K562 treated with DMSO at 1 percent for 48 hours (cell line): ENCODE measurements around the gene RELCH. TPM values are rescaled to one million over a fixed set of nuclear protein-coding genes. Genes with fewer than 3 reads are reported as not detected.

Experiments used
- total RNA-seq: library from RNA; unstranded; fragments of 300-600 nt; gene quantifications from 2 replicates; pipeline ENCODE4 v1.2.3, GENCODE V29; 2022; ENCODE audit warnings: low replicate concordance; ENCODE audit errors: extremely low read depth

The RELCH gene, protein sequence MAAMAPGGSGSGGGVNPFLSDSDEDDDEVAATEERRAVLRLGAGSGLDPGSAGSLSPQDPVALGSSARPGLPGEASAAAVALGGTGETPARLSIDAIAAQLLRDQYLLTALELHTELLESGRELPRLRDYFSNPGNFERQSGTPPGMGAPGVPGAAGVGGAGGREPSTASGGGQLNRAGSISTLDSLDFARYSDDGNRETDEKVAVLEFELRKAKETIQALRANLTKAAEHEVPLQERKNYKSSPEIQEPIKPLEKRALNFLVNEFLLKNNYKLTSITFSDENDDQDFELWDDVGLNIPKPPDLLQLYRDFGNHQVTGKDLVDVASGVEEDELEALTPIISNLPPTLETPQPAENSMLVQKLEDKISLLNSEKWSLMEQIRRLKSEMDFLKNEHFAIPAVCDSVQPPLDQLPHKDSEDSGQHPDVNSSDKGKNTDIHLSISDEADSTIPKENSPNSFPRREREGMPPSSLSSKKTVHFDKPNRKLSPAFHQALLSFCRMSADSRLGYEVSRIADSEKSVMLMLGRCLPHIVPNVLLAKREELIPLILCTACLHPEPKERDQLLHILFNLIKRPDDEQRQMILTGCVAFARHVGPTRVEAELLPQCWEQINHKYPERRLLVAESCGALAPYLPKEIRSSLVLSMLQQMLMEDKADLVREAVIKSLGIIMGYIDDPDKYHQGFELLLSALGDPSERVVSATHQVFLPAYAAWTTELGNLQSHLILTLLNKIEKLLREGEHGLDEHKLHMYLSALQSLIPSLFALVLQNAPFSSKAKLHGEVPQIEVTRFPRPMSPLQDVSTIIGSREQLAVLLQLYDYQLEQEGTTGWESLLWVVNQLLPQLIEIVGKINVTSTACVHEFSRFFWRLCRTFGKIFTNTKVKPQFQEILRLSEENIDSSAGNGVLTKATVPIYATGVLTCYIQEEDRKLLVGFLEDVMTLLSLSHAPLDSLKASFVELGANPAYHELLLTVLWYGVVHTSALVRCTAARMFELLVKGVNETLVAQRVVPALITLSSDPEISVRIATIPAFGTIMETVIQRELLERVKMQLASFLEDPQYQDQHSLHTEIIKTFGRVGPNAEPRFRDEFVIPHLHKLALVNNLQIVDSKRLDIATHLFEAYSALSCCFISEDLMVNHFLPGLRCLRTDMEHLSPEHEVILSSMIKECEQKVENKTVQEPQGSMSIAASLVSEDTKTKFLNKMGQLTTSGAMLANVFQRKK
- not detected in 2 replicates for total RNA-seq

DNA sequence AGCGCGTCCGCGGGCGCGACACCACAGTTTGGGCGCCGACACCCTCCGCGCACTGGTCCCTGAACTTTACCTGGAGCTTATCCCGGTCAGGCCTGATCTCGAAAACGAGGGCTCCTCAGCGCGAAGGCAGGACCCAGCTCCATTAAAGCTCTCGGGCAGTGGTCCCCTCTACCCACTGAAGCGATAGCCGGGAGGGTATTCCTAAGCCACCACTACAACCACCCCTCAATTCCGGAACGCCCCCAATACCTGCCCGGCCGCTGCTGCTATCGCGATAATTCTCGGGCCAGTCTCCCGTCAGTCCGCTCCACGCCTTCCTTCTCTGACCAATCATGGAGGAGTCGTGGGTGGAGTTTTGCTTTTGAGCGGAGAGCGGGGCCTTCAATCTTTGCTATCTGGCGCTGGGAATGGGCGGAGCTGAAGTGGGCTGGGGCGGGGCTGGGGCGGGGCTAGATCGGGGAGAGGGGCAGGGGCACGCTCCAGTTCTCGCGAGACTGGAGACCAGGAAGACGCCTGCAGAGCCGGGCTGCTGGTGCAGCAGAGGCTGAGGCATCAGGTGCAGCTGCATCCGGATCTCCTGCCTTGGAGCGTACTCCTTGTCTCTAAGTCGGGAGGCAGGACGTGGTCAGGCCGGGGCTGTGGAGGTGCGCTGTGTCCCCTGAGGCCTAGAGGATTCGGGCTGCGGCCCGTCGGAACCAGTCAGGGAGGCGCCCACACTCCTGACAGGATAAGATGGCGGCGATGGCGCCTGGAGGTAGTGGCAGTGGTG is at the start of gene RELCH, which contains the start of gene PIGN:
Gene RELCH, plus strand, starts transcription at position 482 of the 769 bp plus-strand sequence. Its CDS starts 251 bp downstream, at position 733.
Gene PIGN, minus strand, starts transcription at position 283 of the 769 bp plus-strand sequence. CDS start 25,703 bp downstream, outside the sequence.

DNA sequence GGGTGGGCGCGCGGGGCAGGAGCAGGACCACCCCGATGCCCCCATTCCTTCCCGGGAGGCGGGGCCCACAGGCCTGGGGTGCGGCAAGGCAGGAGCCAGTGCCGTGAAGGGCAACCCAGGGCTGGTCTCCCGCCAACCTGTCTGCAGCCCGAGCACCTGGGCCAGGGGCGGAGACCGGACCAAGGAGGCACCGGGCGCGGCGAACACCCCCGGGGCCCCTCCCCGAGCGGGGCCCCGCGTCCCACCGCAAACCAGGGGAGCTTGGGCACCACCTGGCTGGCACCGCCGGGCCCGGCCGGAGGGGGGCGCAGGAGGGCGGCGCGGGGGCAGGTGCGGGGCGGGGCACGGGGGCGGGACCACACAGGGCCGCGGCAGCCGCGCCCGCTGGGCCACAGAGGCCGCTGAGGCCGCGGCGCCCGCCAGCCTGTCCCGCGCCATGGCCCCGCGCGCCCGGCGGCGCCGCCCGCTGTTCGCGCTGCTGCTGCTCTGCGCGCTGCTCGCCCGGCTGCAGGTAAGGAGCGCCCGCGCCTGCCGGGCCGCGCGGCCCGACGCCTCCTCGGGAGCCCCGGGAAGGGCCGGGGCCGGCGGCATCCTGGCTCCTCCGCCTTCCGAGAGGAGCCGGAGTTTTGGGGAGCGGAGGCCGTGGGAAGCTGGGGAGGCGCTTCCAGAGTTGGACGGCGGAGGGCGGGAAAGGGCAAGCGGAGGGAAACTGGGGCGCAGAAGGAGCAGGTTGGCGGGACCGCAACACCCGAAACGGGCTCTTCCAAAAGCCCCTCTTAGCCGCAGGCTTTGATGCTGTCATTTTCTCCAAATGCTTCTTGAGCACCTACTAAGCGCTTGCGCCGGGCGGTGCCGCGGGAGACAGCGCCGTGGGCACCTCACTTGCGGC is 138.1 kb downstream of the RELCH start, which contains the start of gene TNFRSF11A:
Gene TNFRSF11A, plus strand, starts transcription at position 394 of the 889 bp plus-strand sequence. Its CDS starts 43 bp downstream, at position 437.

Other genes starting within 250 kb of the RELCH start
- gene PIGN, start 199 bp upstream of the RELCH start, total RNA-seq = not detected in 2 replicates
- not detected in 2 replicates for gene TNFRSF11A, start 138.1 kb downstream of the RELCH start, total RNA-seq